Fibroblast of lung (primary cell): ENCODE data around the gene TSPYL1.

Source experiments
- EZH2 ChIP-seq: IDR thresholded peaks from 2 replicates; pipeline ENCODE4 v1.5.1; 2012; ENCODE audit warnings: low read length, control low read depth, mild to moderate bottlenecking; ENCODE audit errors: missing control alignments
- TF ChIP-seq, protein P1 (sequence below), 2 donors: IDR thresholded peaks in 1 of 2; conservative IDR thresholded peaks in 1 of 2; 1 replicate in 1 of 2; 2 replicates in 1 of 2; pipeline ENCODE4 v1.5.1; 2011 to 2012; ENCODE audit warnings: low read length in 2 of 2, control low read depth in 1 of 2, inconsistent platforms in 1 of 2, low read depth in 1 of 2, mild to moderate bottlenecking in 1 of 2

DNA sequence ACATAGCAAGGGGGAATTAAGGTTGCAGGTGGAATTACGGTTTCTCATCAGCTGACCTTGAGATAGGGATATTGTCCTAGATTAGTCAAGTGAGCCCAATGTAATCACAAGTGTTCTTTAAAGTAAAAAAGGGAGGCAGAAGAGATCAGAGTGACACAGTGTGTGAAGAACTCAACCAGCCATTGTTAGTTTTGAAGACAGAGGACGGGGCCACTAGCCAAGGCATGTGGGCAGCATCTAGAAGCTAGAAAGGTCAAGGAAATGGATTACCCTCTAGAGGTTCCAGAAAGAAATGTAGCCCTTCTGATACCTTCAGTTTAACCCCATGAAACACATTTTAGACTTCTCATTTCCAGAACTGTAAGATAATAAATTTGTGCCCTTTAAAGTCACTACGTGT lies 18.5 kb upstream of the TSPYL1 start:
- TF ChIP-seq, protein P1, sequence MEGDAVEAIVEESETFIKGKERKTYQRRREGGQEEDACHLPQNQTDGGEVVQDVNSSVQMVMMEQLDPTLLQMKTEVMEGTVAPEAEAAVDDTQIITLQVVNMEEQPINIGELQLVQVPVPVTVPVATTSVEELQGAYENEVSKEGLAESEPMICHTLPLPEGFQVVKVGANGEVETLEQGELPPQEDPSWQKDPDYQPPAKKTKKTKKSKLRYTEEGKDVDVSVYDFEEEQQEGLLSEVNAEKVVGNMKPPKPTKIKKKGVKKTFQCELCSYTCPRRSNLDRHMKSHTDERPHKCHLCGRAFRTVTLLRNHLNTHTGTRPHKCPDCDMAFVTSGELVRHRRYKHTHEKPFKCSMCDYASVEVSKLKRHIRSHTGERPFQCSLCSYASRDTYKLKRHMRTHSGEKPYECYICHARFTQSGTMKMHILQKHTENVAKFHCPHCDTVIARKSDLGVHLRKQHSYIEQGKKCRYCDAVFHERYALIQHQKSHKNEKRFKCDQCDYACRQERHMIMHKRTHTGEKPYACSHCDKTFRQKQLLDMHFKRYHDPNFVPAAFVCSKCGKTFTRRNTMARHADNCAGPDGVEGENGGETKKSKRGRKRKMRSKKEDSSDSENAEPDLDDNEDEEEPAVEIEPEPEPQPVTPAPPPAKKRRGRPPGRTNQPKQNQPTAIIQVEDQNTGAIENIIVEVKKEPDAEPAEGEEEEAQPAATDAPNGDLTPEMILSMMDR (conservative IDR thresholded peaks at IDR 0.05 in 1 of 2, IDR thresholded peaks at IDR 0.05 in 1 of 2; ENCODE audit: low read depth in 1 of 2, low read length in 2 of 2) = no peak
- TF ChIP-seq EZH2 = no peak
